Vagina (tissue), 2 donors: ENCODE measurements around the gene RIC1.

ENCODE experiments used
- CTCF ChIP-seq, 3 experiments: fragments of 450-650 bp in 2 of 3; fragments of 200-600 bp in 1 of 3; sonication (generic) in 1 of 3; IDR thresholded peaks; one replicate each; pipeline ENCODE4 v1.5.1; 2017 to 2019; ENCODE audit warnings: antibody characterized with exemption in 3 of 3, mild to moderate bottlenecking in 2 of 3, moderate library complexity in 2 of 3
- POLR2A ChIP-seq, 2 donors: fragments of 450-650 bp; IDR thresholded peaks; one replicate each; pipeline ENCODE4 v1.6.1; 2017; ENCODE audit warnings: antibody characterized with exemption in 2 of 2, mild to moderate bottlenecking in 2 of 2, moderate library complexity in 2 of 2

- no peak for TF ChIP-seq CTCF (IDR thresholded peaks at IDR 0.05)
- TF ChIP-seq POLR2A (IDR thresholded peaks at IDR 0.05): no peak
Observed at GRCh38 chr9:5690278-5690677, 61.4 kb downstream of the RIC1 start.
